ENCODE measurements around the gene KIF1C.

- TF ChIP-seq ZNF274 (IDR thresholded peaks at IDR 0.05; ENCODE audit: low read depth, low read length), result no peak
- TF ChIP-seq ZBTB33 (IDR thresholded peaks at IDR 0.05; ENCODE audit: extremely low read depth, insufficient replicate concordance, low read length), result no peak
- TF ChIP-seq CTCF (IDR thresholded peaks at IDR 0.05 in 2 of 3, conservative IDR thresholded peaks at IDR 0.05 in 1 of 3; ENCODE audit: borderline replicate concordance in 1 of 3, insufficient read depth in 1 of 3, low read depth in 2 of 3, low read length in 2 of 3), result no peak
- no peak for TF ChIP-seq CBX3 (IDR thresholded peaks at IDR 0.05; ENCODE audit: low read depth)
- no peak; the same call in 1 of the 2 replicates for TF ChIP-seq ELF1 (IDR thresholded peaks at IDR 0.05; ENCODE audit: borderline replicate concordance, low read depth)
- no peak for TF ChIP-seq POLR2AphosphoS5 (IDR thresholded peaks at IDR 0.05; ENCODE audit: low read depth, low read length)
- TF ChIP-seq EZH2phosphoT487 (IDR thresholded peaks at IDR 0.05; ENCODE audit: borderline replicate concordance), result no peak
- TF ChIP-seq EZH2 (IDR thresholded peaks at IDR 0.05), result no peak
Measured at GRCh38 chr17:4966844-4967538, 30.8 kb upstream of the KIF1C start.
